Epithelial cell of prostate (primary cell): Measurements from ENCODE around the gene COG4.
"Not testable (repeated sequence)": the region's sequence is repeated elsewhere in the genome, so short reads cannot be mapped to it uniquely, and the experiment has no call there.

Source experiments
- DNase-seq: peaks from one replicate; pipeline ENCODE4 v3.0.0-alpha.2; 2011; ENCODE audit warnings: low read depth, low spot score
- H3K27ac ChIP-seq: fragments of 450-650 bp; 2 replicates; pipeline ENCODE4 v1.5.1; 2017; ENCODE audit warnings: mild to moderate bottlenecking

Gene COG4

DNA sequence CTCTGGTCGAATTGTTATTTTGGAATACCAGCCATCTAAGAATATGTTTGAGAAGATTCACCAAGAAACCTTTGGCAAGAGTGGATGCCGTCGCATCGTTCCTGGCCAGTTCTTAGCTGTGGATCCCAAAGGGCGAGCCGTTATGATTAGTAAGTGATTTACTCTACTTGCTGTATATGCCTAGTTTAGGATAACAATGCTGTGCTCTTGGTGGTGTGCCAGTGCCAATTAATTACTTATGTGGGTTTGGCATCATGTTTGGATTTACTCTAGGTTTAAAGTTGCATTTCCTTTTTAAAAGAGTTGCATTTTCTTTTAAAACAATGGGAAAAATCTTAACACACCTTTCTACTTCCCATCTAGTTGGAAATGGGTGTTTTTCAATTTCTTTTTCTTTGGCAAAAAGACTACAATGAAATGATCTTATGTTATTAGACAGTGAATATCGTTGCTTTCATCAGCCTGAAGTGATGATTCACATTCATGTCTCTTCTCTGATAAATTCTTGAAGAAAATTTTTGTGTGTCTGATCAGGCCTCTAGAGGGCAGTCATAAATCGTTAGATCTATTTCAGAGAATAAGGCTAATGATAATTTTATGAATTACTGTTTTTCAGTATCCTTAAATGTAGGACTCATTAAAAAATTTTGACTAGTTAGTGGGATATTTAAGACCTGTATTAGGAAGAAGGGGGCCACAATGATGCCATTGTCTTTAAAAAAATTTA, 5.9 kb upstream of the COG4 start:
- peak overlapping the region; percentile 72 for H3K27ac ChIP-seq
- no peak for DNase-seq

DNA sequence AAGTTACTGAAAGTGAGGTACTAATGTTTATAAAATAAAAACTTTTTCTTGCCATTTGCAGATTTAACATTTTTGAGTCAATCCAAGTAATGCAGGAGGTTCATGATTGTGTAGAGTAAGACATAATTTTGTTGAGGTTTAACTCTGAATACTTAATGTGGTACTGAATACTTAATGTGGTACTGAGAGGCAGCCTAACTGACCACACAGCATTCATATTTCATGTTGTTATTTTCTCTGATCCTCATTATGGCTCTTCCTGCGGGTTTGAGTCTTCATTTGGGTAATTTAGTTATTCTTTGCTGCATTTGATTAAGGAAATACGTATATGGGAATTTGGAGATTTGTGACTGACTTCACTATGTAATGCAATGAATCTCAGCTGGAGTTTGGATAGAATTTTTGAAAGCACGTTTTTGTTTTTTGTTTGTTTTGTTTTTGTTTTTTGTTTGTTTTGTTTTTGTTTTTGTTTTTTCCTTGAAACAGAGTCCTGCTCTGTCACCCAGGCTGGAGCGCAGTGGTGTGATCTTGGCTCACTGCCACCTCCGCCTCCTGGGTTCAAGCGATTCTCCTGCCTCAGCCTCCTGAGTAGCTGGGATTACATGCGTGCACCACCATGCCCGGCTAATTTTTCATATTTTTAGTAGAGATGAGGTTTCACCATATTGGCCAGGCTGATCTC, 4.1 kb upstream of the COG4 start:
- no peak for DNase-seq
- H3K27ac ChIP-seq, result peak overlapping the region; percentile 72

- peak overlapping the region; percentile 72 for H3K27ac ChIP-seq
- DNase-seq, result no peak
These were observed 3.0 kb upstream of the COG4 start for GRCh38 chr16:70526403-70526802.

- peak overlapping the region; percentile 80 for H3K27ac ChIP-seq
- not testable (repeated sequence) for DNase-seq
These were observed 1.1 kb upstream of the COG4 start for GRCh38 chr16:70524399-70524825.

DNA sequence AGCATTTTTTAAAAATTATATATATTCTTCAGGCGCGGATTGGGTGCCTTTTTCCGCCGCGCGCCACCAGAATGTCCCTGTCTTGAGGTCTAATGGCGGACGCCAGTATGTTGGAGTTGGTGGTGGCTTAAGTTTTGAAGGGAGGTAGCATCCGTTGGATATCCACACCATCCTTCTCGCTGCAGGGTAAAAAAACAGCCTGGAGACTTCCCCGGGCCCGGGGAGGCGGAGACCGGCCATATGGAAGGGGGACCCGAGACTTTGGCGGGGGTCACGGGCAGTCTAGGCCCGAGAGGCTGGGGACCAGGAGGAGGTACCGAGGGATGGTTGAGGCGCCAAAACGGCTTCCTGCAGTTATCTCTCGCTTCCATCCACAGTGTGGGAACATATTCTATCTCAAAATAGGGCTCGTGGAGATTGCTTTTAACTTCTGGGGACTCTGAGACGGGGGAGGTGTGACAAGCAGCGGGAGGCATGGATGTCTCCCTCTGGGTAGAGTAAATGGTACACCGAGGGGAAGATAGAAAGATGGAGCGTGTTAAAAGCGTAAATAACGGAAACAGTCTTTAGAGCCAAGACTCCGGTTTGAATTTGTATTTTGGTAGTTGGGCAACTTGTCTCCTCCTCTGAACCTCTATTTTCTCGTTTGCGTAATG, 517 bp upstream of the COG4 start, which contains the start of gene SF3B3:
Gene SF3B3 (plus strand): TSS at position 74 of the 656 bp plus-strand sequence. CDS start 2,841 bp downstream, outside the sequence.
- peak within 1 kb of the TSS; percentile 80 for H3K27ac ChIP-seq
- no peak for DNase-seq

GRCh38 chr16:70522216-70523075, 908 bp downstream of the COG4 start:
- peak overlapping the region; percentile 80 for H3K27ac ChIP-seq
- DNase-seq, result no peak

DNA sequence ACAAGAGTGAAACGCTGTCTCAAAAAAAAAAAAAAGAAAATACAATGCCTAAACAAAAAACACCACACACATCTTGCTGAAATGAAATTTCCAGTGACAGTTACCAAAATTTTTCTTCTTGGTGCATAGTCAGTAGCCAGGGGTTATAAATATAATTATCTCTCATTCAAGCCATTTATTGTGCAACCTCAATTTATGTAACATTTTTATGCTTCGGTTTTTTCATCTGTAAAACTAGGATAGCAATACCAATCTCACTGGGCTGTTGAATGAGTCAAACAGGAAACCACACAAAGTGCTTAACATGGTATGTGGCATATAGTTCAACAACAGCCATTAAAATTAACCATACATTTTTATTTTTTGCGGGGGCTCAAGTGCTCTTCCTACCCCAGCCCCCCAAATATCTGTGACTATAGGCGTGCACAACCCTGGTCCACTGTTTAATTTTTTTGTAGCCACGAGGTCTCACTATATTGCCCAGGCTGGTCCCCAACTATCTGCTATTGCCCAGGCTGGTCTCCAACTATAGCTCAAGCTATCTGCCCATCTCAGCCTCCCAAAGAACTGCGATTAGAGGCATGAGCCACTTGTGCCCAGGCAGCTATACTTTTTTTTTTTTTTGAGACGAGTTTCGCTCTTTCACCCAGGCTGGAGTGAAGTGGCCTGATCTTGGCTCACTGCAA, 2.6 kb downstream of the COG4 start:
- no peak for DNase-seq
- peak overlapping the region; percentile 2 for H3K27ac ChIP-seq

GRCh38 chr16:70512456-70512855, 10.9 kb downstream of the COG4 start:
- H3K27ac ChIP-seq, result peak overlapping the region; percentile 71
- DNase-seq, result peak; percentile 64

- no peak for DNase-seq
- H3K27ac ChIP-seq, result peak overlapping the region; percentile 71
These were observed 11.5 kb downstream of the COG4 start for GRCh38 chr16:70511833-70512232.

- no peak for DNase-seq
These were observed 13.1 kb downstream of the COG4 start for GRCh38 chr16:70510216-70510615.

GRCh38 chr16:70508752-70509151, 14.6 kb downstream of the COG4 start:
- DNase-seq, result no peak

More at GRCh38 chr16:70510216-70510615, 13.1 kb downstream of the COG4 start:
- no peak overlapping the region for H3K27ac ChIP-seq

DNA sequence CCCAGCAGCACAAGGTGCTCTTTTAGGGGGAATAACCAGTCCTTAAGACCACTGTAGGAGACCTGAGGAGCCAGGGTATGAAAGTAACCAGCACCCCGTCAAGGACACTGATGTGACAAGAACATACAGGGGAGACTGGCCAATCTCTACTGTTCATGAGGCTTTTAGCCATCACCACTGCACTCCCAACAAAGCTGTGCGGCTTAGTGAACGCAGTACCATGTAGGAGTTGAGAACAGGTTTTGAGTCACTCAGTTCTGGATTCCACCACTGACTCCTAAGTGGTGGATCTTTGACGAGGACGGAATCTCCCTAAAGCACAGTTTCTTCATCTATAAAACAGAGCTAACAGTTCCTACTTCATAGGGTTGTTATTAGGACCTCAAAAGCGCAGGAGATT, 26.8 kb downstream of the COG4 start:
- H3K27ac ChIP-seq, result no peak overlapping the region
- no peak for DNase-seq

More at GRCh38 chr16:70508752-70509151, 14.6 kb downstream of the COG4 start:
- peak overlapping the region; percentile 20 for H3K27ac ChIP-seq

DNA sequence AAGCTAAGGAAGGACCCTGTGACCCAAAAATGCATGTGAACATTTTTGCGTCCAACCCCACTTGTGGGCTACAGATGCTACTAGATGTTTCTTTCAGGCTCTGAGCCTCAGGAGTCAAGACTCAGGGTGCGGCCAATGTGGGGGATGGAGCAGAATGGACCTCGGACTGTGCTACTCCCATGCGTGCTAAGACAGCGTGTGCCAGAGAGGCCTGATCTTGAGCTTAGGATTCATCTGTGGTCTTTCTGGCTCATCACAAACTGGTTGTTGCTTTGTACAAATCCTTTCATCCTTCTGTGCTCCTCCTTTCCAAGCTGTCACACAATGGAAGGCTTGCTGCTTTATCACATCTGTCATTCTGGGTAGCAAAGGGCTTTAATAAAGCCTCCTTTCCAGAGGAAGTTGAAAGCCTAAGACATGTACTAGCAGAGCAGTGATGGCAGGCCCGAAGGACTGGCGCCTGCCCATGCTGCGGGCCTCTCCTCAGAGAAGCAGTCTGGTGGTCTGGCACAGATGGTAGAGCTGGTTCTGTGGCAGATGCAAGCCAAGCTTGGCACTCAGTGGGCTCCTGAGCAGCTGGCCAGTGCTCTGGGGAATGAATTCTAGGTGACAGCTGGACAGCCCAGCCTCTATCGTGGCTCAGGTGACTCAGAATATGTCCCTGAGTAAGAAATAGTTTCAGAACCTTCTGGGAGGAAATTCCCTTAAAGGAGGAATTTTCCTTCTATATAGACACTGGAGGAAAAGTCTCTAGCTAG, 27.8 kb downstream of the COG4 start:
- H3K27ac ChIP-seq, result no peak overlapping the region
- DNase-seq, result no peak

DNA sequence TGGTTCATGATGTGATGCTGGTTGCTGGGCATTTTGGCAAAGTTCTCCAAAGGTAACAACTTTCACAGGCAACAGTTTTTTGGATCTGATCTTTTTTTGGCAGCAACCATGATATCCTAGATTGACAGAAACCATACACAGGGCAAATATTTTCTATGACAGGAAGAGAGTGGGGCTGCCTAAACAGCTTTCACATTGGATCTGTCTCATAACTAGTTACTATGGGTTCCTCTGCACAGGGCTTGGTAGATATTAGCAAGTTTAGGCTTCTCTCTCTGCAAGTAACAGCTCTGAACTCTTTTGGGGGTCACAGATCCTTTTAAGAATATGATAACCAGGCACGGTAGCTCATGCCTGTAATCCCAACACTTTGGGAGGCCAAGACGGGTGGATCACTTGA, 28.6 kb downstream of the COG4 start:
- H3K27ac ChIP-seq, result no peak overlapping the region
- no peak for DNase-seq

- no peak overlapping the region for H3K27ac ChIP-seq
- DNase-seq, result no peak
These were observed 29.1 kb downstream of the COG4 start for GRCh38 chr16:70494202-70494770.

DNA sequence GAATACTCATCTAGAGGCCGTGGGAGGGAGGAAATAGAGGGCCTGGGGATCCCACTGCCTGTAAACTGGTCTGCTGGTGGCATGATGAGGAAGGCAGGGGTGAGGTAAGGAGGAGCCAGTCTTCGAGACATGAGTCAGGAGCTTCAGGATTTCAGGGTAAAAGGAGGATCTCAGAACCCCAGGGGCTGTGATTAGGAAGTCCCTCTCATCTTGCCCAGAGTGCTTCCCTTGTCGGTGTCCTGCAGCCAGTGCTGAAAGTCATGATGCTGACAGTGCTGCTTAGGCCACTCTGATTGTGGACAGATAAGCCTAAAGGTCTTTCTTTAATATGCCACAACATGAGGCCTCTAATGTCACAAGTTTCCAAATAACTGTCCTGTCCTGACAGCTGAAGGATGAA, 29.6 kb downstream of the COG4 start:
- H3K27ac ChIP-seq, result no peak overlapping the region
- DNase-seq, result no peak

DNA sequence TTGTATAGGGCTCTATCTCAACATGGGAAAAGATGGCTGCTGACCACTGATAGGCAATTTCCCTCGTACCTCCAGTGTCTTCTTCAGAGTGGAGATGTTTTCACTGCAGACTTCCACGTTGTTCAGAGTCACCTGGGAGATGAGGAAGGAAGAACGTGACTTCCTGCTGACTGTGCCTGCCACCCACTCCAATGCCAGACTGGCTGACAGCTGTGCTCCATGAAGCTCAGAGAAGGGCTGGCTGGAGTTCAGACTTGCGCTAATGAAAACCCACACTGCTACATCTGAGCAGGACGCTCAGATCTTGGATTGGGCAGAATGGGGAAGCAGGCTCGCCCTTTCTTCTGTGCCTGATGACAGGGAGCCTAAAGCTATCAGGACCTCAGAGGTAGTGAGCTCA, 33.1 kb downstream of the COG4 start:
- DNase-seq, result no peak
- H3K27ac ChIP-seq, result no peak overlapping the region

GRCh38 chr16:70484867-70485266, 38.5 kb downstream of the COG4 start:
- DNase-seq, result no peak

GRCh38 chr16:70483426-70483825, 39.9 kb downstream of the COG4 start:
- no peak for DNase-seq

More at GRCh38 chr16:70484867-70485266, 38.5 kb downstream of the COG4 start:
- H3K27ac ChIP-seq, result no peak overlapping the region

More at GRCh38 chr16:70483426-70483825, 39.9 kb downstream of the COG4 start:
- H3K27ac ChIP-seq, result no peak overlapping the region
